T-cell (primary cell): ENCODE data around the gene CELF4. TPM values are rescaled to one million over a fixed set of nuclear protein-coding genes. Genes with fewer than 3 reads are reported as not detected.

Experiments
- ATAC-seq, 4 experiments: fragments of 200-7000 bp in 3 of 4; fragments of 150-1000 bp in 1 of 4; cut with Tn5 transposase; replicated peaks in 1 of 4; 1 replicate in 3 of 4; 2 replicates in 1 of 4; pipeline ENCODE4 v1.10.0; 2021; ENCODE audit warnings: moderate library complexity in 3 of 4, mild to moderate bottlenecking in 2 of 4, moderate number of reproducible peaks in 1 of 4
- CTCF ChIA-PET, 2 donors: fragments of 300-600 bp; sonication (Branson Sonifier 250); formaldehyde crosslinking; loops; one replicate each; lab custom pipeline; 2022; ENCODE audit warnings: antibody characterized with exemption in 2 of 2; lab: Charles Lee
- POLR2A ChIA-PET, 2 donors: fragments of 300-600 bp; sonication (Branson Sonifier 250); formaldehyde crosslinking; loops; one replicate each; lab custom pipeline; 2022; ENCODE audit warnings: antibody characterized with exemption in 2 of 2; lab: Charles Lee
- DNase-seq, 35 experiments: peaks; one replicate each; pipeline versions ENCODE4 v3.0.0 to v3.0.0-alpha.2; 2013 to 2023
- H3K27ac ChIP-seq: one replicate; pipeline ENCODE4 v1.5.1; 2013; ENCODE audit warnings: low read length
- H3K27me3 ChIP-seq, 2 experiments: replicated peaks in 1 of 2; 1 replicate in 1 of 2; 2 replicates in 1 of 2; pipeline versions ENCODE4 v1.6.1 to v1.7.0; 2013; ENCODE audit warnings: low read length in 1 of 2, mixed read lengths in 1 of 2; ENCODE audit not compliant: control insufficient read depth in 2 of 2, insufficient read depth in 2 of 2; ENCODE audit errors: extremely low read depth in 1 of 2
- H3K36me3 ChIP-seq, 2 donors: 1 replicate in 1 of 2; 2 replicates in 1 of 2; pipeline versions ENCODE4 v1.6.1 to v1.7.0; 2013; ENCODE audit warnings: low read length in 1 of 2; ENCODE audit not compliant: control insufficient read depth in 2 of 2, insufficient read depth in 1 of 2; ENCODE audit errors: extremely low read depth in 1 of 2
- H3K4me1 ChIP-seq, 2 experiments: 1 replicate in 1 of 2; 2 replicates in 1 of 2; pipeline versions ENCODE4 v1.6.1 to v1.7.0; 2013; ENCODE audit warnings: low read length in 2 of 2, mixed read lengths in 1 of 2; ENCODE audit not compliant: insufficient read depth in 2 of 2, control insufficient read depth in 1 of 2; ENCODE audit errors: extremely low read depth in 1 of 2
- H3K4me3 ChIP-seq, 2 donors: 1 replicate in 1 of 2; 2 replicates in 1 of 2; pipeline versions ENCODE4 v1.5.1 to v1.7.0; 2013; ENCODE audit warnings: mild to moderate bottlenecking in 2 of 2, low read length in 1 of 2, moderate library complexity in 1 of 2; ENCODE audit not compliant: control insufficient read depth in 1 of 2; ENCODE audit errors: extremely low read depth in 1 of 2
- H3K9me3 ChIP-seq: 2 replicates; pipeline ENCODE4 v1.7.0; 2013
- H3K27ac Mint-ChIP-seq, 2 donors: one replicate each; pipeline ENCODE4 v1.8.0; 2020 to 2021; ENCODE audit warnings: mild to moderate bottlenecking in 2 of 2, mixed read lengths in 2 of 2
- H3K27me3 Mint-ChIP-seq, 2 donors: one replicate each; pipeline ENCODE4 v1.8.0; 2021 to 2022; ENCODE audit warnings: mixed read lengths in 2 of 2
- H3K36me3 Mint-ChIP-seq: one replicate; pipeline ENCODE4 v1.8.0; 2021; ENCODE audit warnings: mixed read lengths
- H3K4me1 Mint-ChIP-seq, 3 donors: one replicate each; pipeline ENCODE4 v1.8.0; 2020 to 2022; ENCODE audit warnings: mixed read lengths in 3 of 3, mild to moderate bottlenecking in 1 of 3
- H3K4me3 Mint-ChIP-seq, 3 donors: one replicate each; pipeline ENCODE4 v1.8.0; 2020 to 2022; ENCODE audit warnings: mild to moderate bottlenecking in 3 of 3, mixed read lengths in 3 of 3, moderate library complexity in 3 of 3
- H3K9me3 Mint-ChIP-seq, 3 donors: one replicate each; pipeline ENCODE4 v1.8.0; 2020 to 2022; ENCODE audit warnings: mixed read lengths in 3 of 3
- WGBS: methylation state at CpG from one replicate; pipeline ENCODE4 v1.1.5; 2013; ENCODE audit warnings: missing lambda C conversion rate; ENCODE audit not compliant: insufficient coverage; 5-methylcytosine and 5-hydroxymethylcytosine counted together
- total RNA-seq, 35 experiments: library from RNA in 6 of 35; stranded (reverse) in 6 of 35; fragments of 120-200 nt in 1 of 35; gene quantifications; one replicate each; pipeline versions ENCODE4 v1.2.1 to v1.2.4 and lab custom pipeline; 2013 to 2026

Gene CELF4
- total RNA-seq, 5 donors from 2014 or later (not counting 1 experiment from before 2014, with no cell fraction given): not detected

GRCh38 chr18:37282386-37283037 lies 283.1 kb downstream of the CELF4 start:
- H3K4me1 ChIP-seq: no peaks in the 10 kb centered on the region
- ATAC-seq: no peak

GRCh38 chr18:37280701-37281393 lies 284.8 kb downstream of the CELF4 start:
- Mint-ChIP-seq H3K9me3 (peaks cover 0 to 4% (median 0%) of the 10 kb centered on the region in 3 donors), H3K36me3 (no peaks in the 10 kb centered on the region), H3K27ac (peak overlapping the region in 1 of 2 donors; percentile 42), H3K27me3 (peaks cover 10 to 18% of the 10 kb centered on the region in 2 donors), H3K4me1 (no peaks in the 10 kb centered on the region), H3K4me3 (no peak overlapping the region)
- ATAC-seq: no peak
- ChIA-PET CTCF (no interaction called here), POLR2A (no interaction called here)
- Histone ChIP-seq H3K36me3 (no peaks in the 10 kb centered on the region), H3K9me3 (no peaks in the 10 kb centered on the region), H3K27me3 (peaks cover 0 to 34% of the 10 kb centered on the region in 2 experiments), H3K4me3 (no peak overlapping the region), H3K4me1 (no peaks in the 10 kb centered on the region), H3K27ac (no peak overlapping the region)
- WGBS: 62% methylated on average over 2 of the region's 11 CpGs
- DNase-seq: no peak

More at GRCh38 chr18:37282386-37283037, 283.1 kb downstream of the CELF4 start:
- no peak overlapping the region for H3K27ac ChIP-seq
- POLR2A ChIA-PET: no interaction called here
- peaks cover 0 to 23% of the 10 kb centered on the region in 2 experiments for H3K27me3 ChIP-seq
- H3K9me3 ChIP-seq: no peaks in the 10 kb centered on the region
- Mint-ChIP-seq H3K27me3 (peaks cover 10 to 11% of the 10 kb centered on the region in 2 donors), H3K4me3 (no peak overlapping the region), H3K9me3 (peaks cover 0 to 4% (median 0%) of the 10 kb centered on the region in 3 donors), H3K36me3 (no peaks in the 10 kb centered on the region), H3K4me1 (no peaks in the 10 kb centered on the region), H3K27ac (no peak overlapping the region)
- WGBS: 72% methylated on average over 3 of the region's 5 CpGs
- H3K36me3 ChIP-seq: no peaks in the 10 kb centered on the region
- no peak overlapping the region for H3K4me3 ChIP-seq
- CTCF ChIA-PET: no interaction called here
- no peak for DNase-seq

GRCh38 chr18:37277804-37278203 lies 287.8 kb downstream of the CELF4 start:
- CTCF ChIA-PET: no interaction called here
- Histone ChIP-seq H3K4me1 (no peaks in the 10 kb centered on the region), H3K27ac (no peak overlapping the region), H3K27me3 (peaks cover 0 to 56% of the 10 kb centered on the region in 2 experiments), H3K36me3 (no peaks in the 10 kb centered on the region), H3K9me3 (no peaks in the 10 kb centered on the region), H3K4me3 (no peak overlapping the region)
- POLR2A ChIA-PET: no interaction called here
- Mint-ChIP-seq H3K27ac (no peak overlapping the region), H3K9me3 (no peaks in the 10 kb centered on the region), H3K4me1 (no peaks in the 10 kb centered on the region), H3K27me3 (peaks cover 22 to 31% of the 10 kb centered on the region in 2 donors), H3K36me3 (no peaks in the 10 kb centered on the region), H3K4me3 (no peak overlapping the region)
- no peak for ATAC-seq
- WGBS: 47% methylated on average over 4 of the region's 10 CpGs
- DNase-seq: no peak

GRCh38 chr18:37276111-37276890 lies 289.3 kb downstream of the CELF4 start:
- no peaks in the 10 kb centered on the region for H3K9me3 ChIP-seq
- POLR2A ChIA-PET: no interaction called here

DNA sequence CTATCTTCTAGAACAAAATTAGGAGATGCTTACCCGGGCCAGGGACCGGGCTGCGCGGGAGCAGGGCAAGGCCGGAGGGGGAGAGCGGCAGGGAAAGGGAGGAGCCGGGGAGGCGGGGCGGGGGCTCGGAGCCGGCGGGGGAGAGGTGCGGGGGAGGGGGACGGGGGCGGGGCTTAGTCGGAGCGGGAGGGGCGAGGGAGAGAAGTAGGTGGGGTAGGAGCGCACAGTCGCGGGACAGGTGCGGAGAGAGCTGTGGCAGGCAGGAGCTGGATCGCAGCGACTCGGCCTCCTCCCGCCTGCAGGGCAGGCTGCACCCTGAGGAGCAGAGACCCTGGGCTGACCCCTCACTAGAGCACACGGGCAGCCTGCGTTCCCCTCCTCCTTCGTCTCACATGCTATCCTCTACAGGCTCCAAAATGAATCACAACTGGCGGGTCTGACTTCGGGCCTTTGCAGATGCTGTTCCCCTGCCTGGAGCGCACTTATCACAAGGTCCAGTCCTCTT lies 290.3 kb downstream of the CELF4 start:
- H3K27ac Mint-ChIP-seq: peak overlapping the region in 1 of 2 donors; percentile 23
- ATAC-seq (no peak), DNase-seq (no peak)
- no peaks in the 10 kb centered on the region for H3K4me1 Mint-ChIP-seq
- POLR2A ChIA-PET: no interaction called here
- no peak overlapping the region for H3K4me3 ChIP-seq
- H3K27me3 ChIP-seq: peaks cover 0 to 54% of the 10 kb centered on the region in 2 experiments
- no peaks in the 10 kb centered on the region for H3K9me3 ChIP-seq
- no peaks in the 10 kb centered on the region for H3K36me3 ChIP-seq
- H3K4me1 ChIP-seq: no peaks in the 10 kb centered on the region
- peaks cover 30 to 34% of the 10 kb centered on the region in 2 donors for H3K27me3 Mint-ChIP-seq
- WGBS: 43% methylated on average over 14 of the region's 32 CpGs
- H3K9me3 Mint-ChIP-seq: peaks cover 2 to 7% (median 2%) of the 10 kb centered on the region in 3 donors
- no peak overlapping the region for H3K27ac ChIP-seq
- CTCF ChIA-PET: no interaction called here
- peak overlapping the region in 1 of 3 donors; percentile 30 for H3K4me3 Mint-ChIP-seq
- no peaks in the 10 kb centered on the region for H3K36me3 Mint-ChIP-seq

More at GRCh38 chr18:37276111-37276890, 289.3 kb downstream of the CELF4 start:
- WGBS: 88% methylated on average over 8 of the region's 10 CpGs
- ATAC-seq (no peak), DNase-seq (no peak)
- Histone ChIP-seq H3K27ac (no peak overlapping the region), H3K4me3 (no peak overlapping the region), H3K36me3 (no peaks in the 10 kb centered on the region), H3K27me3 (peaks cover 0 to 57% of the 10 kb centered on the region in 2 experiments), H3K4me1 (no peaks in the 10 kb centered on the region)
- Mint-ChIP-seq H3K36me3 (no peaks in the 10 kb centered on the region), H3K27ac (no peak overlapping the region), H3K4me1 (no peaks in the 10 kb centered on the region), H3K4me3 (peak overlapping the region in 1 of 3 donors; percentile 30), H3K27me3 (peaks cover 30 to 34% of the 10 kb centered on the region in 2 donors), H3K9me3 (no peaks in the 10 kb centered on the region)
- CTCF ChIA-PET: no interaction called here
